HL-60 (cell line): ENCODE measurements around the gene CTNNA3.

Experiments used
- DNase-seq, 2 experiments: peaks; one replicate each; pipeline ENCODE4 v3.0.0-alpha.2; 2010 to 2020; ENCODE audit warnings: low read depth in 1 of 2, low spot score in 1 of 2
- H3K27ac ChIP-seq: fragments of 250-450 bp; sonication (Bioruptor Pico); replicated peaks from 2 replicates; pipeline ENCODE4 v1.5.1; 2020; ENCODE audit warnings: mild to moderate bottlenecking, moderate library complexity
- H3K27me3 ChIP-seq: fragments of 250-450 bp; sonication (Bioruptor Pico); 2 replicates; pipeline ENCODE4 v1.5.1; 2021; ENCODE audit warnings: mild to moderate bottlenecking, moderate library complexity; ENCODE audit not compliant: insufficient read depth, poor library complexity, severe bottlenecking
- H3K4me3 ChIP-seq: replicated peaks from 2 replicates; pipeline ENCODE4 v1.5.1; 2011; ENCODE audit warnings: mild to moderate bottlenecking, control low read depth, low read length; ENCODE audit not compliant: insufficient read depth
- GABPA ChIP-seq: IDR thresholded peaks from 2 replicates; pipeline ENCODE4 v1.6.1; 2012; ENCODE audit warnings: low read depth
- POLR2AphosphoS5 ChIP-seq: IDR thresholded peaks from 2 replicates; pipeline ENCODE4 v1.6.1; 2012; ENCODE audit warnings: low read depth
- REST ChIP-seq: IDR thresholded peaks from 2 replicates; pipeline ENCODE4 v1.6.1; 2012; ENCODE audit warnings: low read depth; ENCODE audit not compliant: insufficient replicate concordance
- SPI1 ChIP-seq: IDR thresholded peaks from 2 replicates; pipeline ENCODE4 v1.6.1; 2012; ENCODE audit warnings: low read depth, mild to moderate bottlenecking, borderline replicate concordance
- TF ChIP-seq, protein P1 (sequence below): IDR thresholded peaks from one replicate; pipeline ENCODE4 v1.5.1; 2011; ENCODE audit warnings: low read length, control low read depth, inconsistent platforms; ENCODE audit not compliant: insufficient read depth

The CTNNA3 gene

DNA sequence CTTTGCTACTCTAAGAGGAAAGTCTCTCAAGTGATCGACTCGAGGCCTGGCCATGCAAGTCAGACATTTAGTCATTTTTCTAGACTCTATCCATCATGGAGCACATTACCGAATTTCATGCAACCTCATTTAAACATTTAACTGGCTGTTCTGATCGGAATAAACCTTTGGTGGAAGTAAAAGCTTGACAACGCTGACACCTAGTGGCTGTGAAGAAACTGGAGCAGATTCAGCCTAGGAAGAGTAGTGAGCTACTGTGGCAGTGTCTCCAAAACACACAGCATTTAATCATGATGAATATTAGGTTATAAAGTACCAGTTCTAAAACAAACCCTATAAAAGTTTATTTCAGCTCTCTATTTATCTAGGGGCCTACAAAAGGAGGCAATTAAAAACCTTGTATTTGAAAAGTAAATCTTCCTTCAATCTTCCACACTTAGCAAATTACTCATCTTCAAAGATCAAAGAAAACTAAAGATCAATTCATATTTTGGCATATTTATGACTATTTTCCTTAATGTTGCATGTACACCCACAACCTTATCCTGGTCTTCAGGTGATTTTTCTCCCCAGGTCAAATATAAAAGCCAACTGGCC is 175.0 kb downstream of the CTNNA3 start:
- no peak overlapping the region for H3K4me3 ChIP-seq
- DNase-seq, result peak in 1 of 2 experiments; percentile 46
- no peak for TF ChIP-seq SPI1
- no peak for TF ChIP-seq REST
- TF ChIP-seq, protein P1, sequence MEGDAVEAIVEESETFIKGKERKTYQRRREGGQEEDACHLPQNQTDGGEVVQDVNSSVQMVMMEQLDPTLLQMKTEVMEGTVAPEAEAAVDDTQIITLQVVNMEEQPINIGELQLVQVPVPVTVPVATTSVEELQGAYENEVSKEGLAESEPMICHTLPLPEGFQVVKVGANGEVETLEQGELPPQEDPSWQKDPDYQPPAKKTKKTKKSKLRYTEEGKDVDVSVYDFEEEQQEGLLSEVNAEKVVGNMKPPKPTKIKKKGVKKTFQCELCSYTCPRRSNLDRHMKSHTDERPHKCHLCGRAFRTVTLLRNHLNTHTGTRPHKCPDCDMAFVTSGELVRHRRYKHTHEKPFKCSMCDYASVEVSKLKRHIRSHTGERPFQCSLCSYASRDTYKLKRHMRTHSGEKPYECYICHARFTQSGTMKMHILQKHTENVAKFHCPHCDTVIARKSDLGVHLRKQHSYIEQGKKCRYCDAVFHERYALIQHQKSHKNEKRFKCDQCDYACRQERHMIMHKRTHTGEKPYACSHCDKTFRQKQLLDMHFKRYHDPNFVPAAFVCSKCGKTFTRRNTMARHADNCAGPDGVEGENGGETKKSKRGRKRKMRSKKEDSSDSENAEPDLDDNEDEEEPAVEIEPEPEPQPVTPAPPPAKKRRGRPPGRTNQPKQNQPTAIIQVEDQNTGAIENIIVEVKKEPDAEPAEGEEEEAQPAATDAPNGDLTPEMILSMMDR, result peak; percentile 54
- no peak for TF ChIP-seq POLR2AphosphoS5
- no peak for TF ChIP-seq GABPA
- H3K27ac ChIP-seq, result no peak overlapping the region
- no peaks in the 10 kb centered on the region for H3K27me3 ChIP-seq

DNA sequence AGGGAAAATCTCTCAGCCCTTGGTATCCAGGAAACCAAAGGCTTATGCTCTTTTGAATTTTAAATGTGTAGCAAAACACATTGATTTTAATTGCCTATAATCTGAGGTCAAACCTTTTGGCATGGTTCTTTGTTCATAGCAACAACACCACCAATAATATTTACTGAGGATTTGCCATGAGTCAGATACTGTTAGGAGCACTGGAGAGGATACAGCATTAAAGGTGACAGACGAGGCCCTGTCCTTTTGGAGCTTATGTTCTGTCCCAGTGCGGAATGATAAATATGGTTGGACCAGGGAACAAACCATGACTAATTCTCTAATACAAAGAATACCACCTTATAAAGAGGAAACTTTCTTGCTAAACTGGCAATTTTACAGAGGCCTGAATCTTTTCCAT is 176.6 kb downstream of the CTNNA3 start:
- H3K27ac ChIP-seq, result no peak overlapping the region
- H3K27me3 ChIP-seq, result no peaks in the 10 kb centered on the region
- TF ChIP-seq POLR2AphosphoS5 (no peak), REST (no peak), SPI1 (no peak), GABPA (no peak)
- TF ChIP-seq, protein P1, result no peak
- H3K4me3 ChIP-seq, result no peak overlapping the region
- DNase-seq, result no peak

GRCh38 chr10:67518756-67519155 is 177.2 kb downstream of the CTNNA3 start:
- Histone ChIP-seq H3K4me3 (no peak overlapping the region), H3K27me3 (no peaks in the 10 kb centered on the region), H3K27ac (no peak overlapping the region)
- no peak for DNase-seq
- TF ChIP-seq REST (no peak), SPI1 (no peak), GABPA (no peak), POLR2AphosphoS5 (no peak)
- TF ChIP-seq, protein P1, result no peak
